Measurements from ENCODE around the gene IGFBP6.

IGFBP6 gene

DNA sequence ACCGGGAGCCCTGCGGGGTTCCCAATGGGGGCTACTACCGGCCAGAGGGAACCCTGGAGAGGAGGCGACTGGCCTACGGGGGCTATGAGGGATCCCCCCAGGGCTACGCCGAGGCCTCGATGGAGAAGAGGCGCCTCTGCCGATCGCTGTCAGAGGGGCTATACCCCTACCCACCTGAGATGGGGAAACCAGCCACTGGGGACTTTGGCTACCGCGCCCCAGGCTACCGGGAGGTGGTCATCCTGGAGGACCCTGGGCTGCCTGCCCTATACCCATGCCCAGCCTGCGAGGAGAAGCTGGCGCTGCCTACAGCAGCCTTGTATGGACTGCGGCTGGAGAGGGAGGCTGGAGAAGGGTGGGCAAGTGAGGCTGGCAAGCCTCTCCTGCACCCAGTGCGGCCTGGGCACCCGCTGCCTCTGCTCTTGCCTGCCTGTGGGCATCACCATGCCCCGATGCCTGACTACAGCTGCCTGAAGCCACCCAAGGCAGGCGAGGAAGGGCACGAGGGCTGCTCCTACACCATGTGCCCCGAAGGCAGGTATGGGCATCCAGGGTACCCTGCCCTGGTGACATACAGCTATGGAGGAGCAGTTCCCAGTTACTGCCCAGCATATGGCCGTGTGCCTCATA, 37.9 kb upstream of the IGFBP6 start:
- no peak for DNase-seq (ENCODE audit: low read depth)

- DNase-seq (ENCODE audit: low read depth): no peak
Measured at GRCh38 chr12:53060064-53060720, 37.3 kb upstream of the IGFBP6 start.

- DNase-seq (ENCODE audit: low read depth): no peak
Measured at GRCh38 chr12:53060721-53061276, 36.7 kb upstream of the IGFBP6 start.

GRCh38 chr12:53061404-53062010, 36.0 kb upstream of the IGFBP6 start:
- no peak for DNase-seq (ENCODE audit: low read depth)

DNA sequence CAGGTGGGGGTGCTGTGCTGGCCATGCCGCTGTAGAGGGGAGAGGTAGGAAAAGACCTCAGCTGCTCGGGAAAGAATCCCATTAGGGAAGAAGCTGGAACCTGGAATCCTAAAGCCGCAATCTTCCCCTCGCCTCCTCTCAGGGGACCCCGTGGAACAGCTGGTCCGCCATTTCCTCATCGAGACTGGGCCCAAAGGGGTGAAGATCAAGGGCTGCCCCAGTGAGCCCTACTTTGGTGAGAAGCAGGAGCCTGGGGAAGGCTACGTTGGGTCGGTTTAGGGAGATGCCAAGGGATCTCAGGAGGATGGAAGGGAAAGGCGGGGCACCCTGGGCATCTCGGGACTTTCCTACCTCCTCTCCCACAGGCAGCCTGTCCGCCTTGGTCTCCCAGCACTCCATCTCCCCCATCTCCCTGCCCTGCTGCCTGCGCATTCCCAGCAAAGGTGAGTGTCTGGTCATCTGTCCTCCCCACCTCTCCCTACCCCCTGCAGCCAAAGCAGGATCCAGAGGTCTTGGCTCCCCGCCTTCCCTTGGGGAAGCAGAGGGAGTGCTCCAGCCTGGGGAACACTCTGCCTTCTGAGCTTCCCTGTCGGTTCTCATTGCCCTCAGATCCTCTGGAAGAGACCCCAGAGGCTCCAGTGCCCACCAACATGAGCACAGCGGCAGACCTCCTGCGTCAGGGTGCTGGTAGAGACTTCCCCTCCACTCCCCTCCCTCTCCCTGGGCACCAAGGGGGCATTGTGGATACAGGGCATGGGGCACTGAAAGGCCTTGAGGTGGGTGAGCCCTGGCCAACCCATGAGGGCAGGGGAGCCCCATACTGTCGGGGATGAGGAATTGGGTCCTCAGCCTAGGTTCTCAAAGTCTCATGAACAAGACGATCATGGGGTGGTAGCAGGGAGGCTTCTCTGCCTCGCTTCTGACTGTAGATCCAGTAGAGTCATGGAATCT, 35.2 kb upstream of the IGFBP6 start:
- no peak for DNase-seq (ENCODE audit: low read depth)

- DNase-seq (ENCODE audit: low read depth): no peak
Measured at GRCh38 chr12:53062977-53063707, 34.3 kb upstream of the IGFBP6 start.

GRCh38 chr12:53063708-53064612, 33.5 kb upstream of the IGFBP6 start:
- no peak for DNase-seq (ENCODE audit: low read depth)

- no peak for DNase-seq (ENCODE audit: low read depth)
Measured at GRCh38 chr12:53064613-53065436, 32.6 kb upstream of the IGFBP6 start.

- no peak for DNase-seq (ENCODE audit: low read depth)
Measured at GRCh38 chr12:53065470-53065869, 32.0 kb upstream of the IGFBP6 start.

DNA sequence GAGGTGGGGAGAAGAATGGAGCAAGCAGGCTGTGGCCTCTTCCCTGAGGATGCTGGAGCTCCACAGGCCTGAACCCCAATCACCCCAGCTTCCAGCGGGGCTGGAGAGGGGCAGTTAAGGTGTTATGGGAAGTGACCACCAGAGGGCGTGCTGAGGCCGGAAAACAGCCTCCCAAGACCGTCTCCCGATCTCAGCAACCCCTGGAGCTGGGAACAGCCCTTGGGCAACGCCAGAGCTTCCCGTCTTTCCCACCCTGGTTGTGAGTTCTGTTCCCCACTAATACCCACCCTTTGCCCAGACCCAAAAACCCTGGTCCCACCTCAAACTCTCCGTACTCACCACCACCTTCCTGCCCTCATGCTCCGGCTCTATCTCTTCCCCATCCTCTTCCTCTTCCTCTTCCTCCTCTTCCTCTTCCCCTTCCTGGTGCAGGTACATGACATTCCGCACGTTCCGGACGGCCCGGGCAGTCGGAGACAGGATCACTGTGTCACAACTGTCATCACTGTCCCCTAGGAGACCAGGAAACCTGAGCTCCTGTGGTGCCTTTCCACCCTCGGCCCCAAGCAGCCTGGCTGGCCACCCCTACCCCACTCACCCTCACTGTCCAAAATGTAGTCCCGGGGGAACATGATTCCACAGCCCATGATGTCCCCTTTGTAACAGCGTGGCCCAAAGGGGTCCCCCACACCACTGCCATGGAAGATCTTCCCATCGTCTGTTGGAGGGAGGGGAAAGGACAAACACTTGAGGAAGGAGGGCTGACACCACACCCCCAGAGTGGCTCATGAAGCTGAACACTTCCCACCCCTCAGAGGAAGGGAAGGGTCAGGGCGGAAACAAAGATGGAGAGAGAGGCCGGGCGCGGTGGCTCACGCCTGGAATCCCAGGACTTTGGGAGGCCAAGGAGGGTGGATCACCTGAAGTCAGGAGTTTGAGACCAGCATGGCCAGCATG, 31.2 kb upstream of the IGFBP6 start:
- DNase-seq (ENCODE audit: low read depth): peak; percentile 29

- no peak for DNase-seq (ENCODE audit: low read depth)
Measured at GRCh38 chr12:53067074-53067992, 30.1 kb upstream of the IGFBP6 start.

DNA sequence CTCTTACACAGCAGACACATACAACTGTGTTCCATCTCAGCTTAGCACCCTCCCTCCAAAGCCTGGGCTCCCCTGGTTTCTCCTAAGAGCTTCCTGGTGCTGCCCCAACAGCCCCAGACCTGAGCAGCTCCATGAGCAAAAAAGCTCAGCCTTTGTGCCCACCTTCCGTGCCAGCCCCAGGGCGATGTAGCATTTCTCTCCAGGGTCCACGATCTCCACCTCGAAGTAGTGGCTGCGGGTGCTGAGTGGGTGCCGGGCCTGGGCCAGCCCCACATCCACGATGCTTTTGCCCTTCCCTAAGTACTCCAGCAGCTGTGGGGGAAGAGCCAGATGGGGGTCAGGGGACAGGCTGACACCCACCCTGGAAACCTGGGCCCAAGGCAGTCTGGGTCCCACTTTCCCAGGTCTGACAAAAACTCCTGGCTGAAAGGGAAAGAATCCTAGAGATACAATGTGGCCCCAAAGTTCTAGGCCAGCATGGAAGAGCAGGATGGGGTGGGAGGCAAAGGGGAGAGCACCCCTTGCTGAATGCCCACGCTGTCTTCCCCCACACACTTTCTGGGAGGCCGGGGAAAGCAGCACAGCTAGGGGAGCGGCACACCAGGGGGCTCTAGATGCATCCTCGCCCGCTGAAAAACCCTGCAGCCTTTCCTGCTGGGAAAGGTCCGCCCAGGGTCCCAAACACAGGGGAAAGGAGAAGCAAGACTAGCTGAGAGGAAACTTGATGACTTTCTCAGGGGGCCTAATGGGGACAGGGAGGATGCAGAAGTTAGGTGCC, 29.3 kb upstream of the IGFBP6 start:
- no peak for DNase-seq (ENCODE audit: low read depth)

DNA sequence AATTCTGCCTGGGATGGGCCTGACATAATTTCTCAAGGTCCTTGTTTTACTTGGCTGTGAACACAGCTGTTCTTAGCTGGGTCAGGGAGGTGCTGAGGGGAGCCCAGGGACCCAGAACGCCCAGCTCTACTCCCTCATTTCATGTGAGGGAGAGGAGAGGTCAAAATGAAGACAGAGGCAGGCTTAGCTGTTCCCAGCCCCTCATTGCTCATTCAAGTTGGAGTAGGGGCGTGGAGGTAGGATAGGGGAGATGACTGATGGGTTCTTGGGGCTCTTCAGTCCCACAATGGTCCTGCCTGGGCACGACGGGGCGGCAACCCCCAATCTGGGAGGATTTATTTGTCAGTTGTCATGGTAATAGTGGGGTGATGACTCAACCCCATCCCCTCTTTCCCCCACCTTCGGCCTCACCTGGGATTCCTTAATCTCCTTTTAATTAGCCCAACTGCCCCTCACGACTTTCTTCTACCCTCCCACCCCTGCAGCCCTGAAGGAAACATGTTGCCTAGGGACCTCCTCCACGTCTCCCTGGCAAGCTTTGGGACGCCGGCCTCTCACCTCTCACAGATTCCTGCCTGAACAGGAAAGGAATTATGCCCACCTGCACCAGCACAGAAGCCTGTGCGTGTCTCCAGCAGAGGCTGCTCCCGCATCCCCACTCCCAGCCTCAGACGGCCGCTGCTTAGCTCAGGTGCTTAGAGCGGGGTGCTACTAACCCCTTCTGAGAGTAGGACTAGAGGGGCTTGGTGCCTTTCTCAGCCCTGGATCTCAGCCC, 28.5 kb upstream of the IGFBP6 start:
- DNase-seq (ENCODE audit: low read depth): no peak

DNA sequence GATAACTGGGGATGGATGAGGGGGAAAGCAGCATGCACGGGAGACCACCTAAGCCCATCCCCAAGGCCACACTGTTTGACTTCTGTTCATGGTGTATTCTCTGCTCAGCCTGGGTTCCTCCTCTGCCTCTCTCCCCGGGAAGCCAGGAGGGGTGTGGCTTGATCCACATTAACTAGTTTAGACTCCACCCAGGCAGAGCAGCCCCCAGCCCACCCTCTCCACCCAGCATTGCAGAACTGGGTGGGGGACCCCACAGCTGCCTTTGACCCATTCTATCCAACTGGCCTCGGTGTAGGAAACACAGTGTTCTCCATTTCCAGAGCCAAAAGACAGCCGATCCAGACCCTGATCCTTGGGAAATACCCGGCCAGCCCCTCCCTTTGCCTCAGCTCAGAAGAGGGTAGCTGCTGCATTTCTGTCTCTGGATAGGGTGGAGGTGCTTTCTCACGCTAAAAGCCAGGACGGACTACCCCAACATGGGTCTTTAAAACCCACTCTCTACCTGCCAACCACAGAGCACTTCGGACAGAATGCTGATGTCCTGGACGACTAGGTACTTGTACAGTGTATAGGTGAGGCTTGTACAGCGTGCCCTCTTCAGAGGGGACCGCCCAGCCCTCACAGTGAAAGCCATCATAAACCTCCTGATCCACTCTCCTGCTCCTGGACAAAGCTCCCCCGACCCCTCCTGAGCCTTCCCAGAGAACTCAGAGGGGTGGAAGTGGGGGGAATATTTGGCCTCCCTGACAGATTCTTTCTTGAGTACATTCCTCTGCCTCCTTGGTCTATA, 27.7 kb upstream of the IGFBP6 start:
- DNase-seq (ENCODE audit: low read depth): no peak

All from T-helper 22 cell (primary cell).